Fibroblast of lung (primary cell): ENCODE data around the gene ZNF70. TPM values are rescaled to one million over a fixed set of nuclear protein-coding genes. Genes with fewer than 3 reads are reported as not detected.
"Not testable (repeated sequence)": the region's sequence is repeated elsewhere in the genome, so short reads cannot be mapped to it uniquely, and the experiment has no call there.

Experiments used
- DNase-seq, 2 donors: peaks; one replicate each; pipeline versions ENCODE4 v3.0.0 to v3.0.0-alpha.2; 2010; ENCODE audit warnings: low read depth in 2 of 2
- H2AFZ ChIP-seq: 2 replicates; pipeline ENCODE4 v1.5.1; 2012; ENCODE audit warnings: low read length, control low read depth, inconsistent platforms
- H3K27ac ChIP-seq: 2 replicates; pipeline ENCODE4 v1.5.1; 2011; ENCODE audit warnings: low read length, control low read depth; ENCODE audit not compliant: insufficient read depth
- H3K27me3 ChIP-seq: 2 replicates; pipeline ENCODE4 v1.5.1; 2011; ENCODE audit warnings: mild to moderate bottlenecking, low read length; ENCODE audit not compliant: control insufficient read depth, insufficient read depth
- H3K36me3 ChIP-seq: 2 replicates; pipeline ENCODE4 v1.5.1; 2011; ENCODE audit warnings: low read length; ENCODE audit not compliant: control insufficient read depth, insufficient read depth
- H3K4me1 ChIP-seq: 2 replicates; pipeline ENCODE4 v1.5.1; 2011; ENCODE audit warnings: low read length; ENCODE audit not compliant: control insufficient read depth, insufficient read depth; ENCODE audit errors: extremely low read depth
- H3K4me2 ChIP-seq: 2 replicates; pipeline ENCODE4 v1.5.1; 2011; ENCODE audit warnings: low read length, control low read depth; ENCODE audit not compliant: insufficient read depth; ENCODE audit errors: extremely low read depth
- H3K4me3 ChIP-seq, 4 experiments: fragments of 200-600 bp in 1 of 4; sonication (generic) in 1 of 4; replicated peaks in 1 of 4; 2 replicates each; pipeline ENCODE4 v1.5.1; 2011 to 2016; ENCODE audit warnings: low read length in 4 of 4, low read depth in 3 of 4, mild to moderate bottlenecking in 3 of 4, control low read depth in 2 of 4, inconsistent platforms in 1 of 4, mixed read lengths in 1 of 4; ENCODE audit not compliant: insufficient read depth in 1 of 4; ENCODE audit errors: control extremely low read depth in 1 of 4
- H3K79me2 ChIP-seq: 2 replicates; pipeline ENCODE4 v1.5.1; 2012; ENCODE audit warnings: mild to moderate bottlenecking, low read length, inconsistent platforms; ENCODE audit not compliant: control insufficient read depth, insufficient read depth
- H3K9ac ChIP-seq: 2 replicates; pipeline ENCODE4 v1.5.1; 2011; ENCODE audit warnings: mild to moderate bottlenecking, low read length, control low read depth; ENCODE audit not compliant: insufficient read depth
- H3K9me3 ChIP-seq: 2 replicates; pipeline ENCODE4 v1.5.1; 2012; ENCODE audit warnings: low read depth, low read length; ENCODE audit not compliant: control insufficient read depth, insufficient read depth
- H4K20me1 ChIP-seq: 2 replicates; pipeline ENCODE4 v1.5.1; 2011; ENCODE audit warnings: low read length; ENCODE audit not compliant: control insufficient read depth, insufficient read depth; ENCODE audit errors: extremely low read depth
- EZH2 ChIP-seq: IDR thresholded peaks from 2 replicates; pipeline ENCODE4 v1.5.1; 2012; ENCODE audit warnings: low read length, control low read depth, mild to moderate bottlenecking; ENCODE audit errors: missing control alignments
- polyA plus RNA-seq, 2 donors: library from polyadenylated mRNA; depleted of rRNA in 1 of 2; stranded (reverse) in 1 of 2; unstranded in 1 of 2; fragments of >200 nt; gene quantifications; 2 replicates each; pipeline ENCODE4 v1.2.1, GENCODE V29; 2011 to 2012; ENCODE audit warnings: missing spikeins in 1 of 2
- total RNA-seq: library from RNA; depleted of rRNA; stranded (reverse); fragments of >200 nt; gene quantifications from 2 replicates; pipeline ENCODE4 v1.2.1, GENCODE V29; 2014
- TF ChIP-seq, protein P1 (sequence below), 2 donors: IDR thresholded peaks in 1 of 2; conservative IDR thresholded peaks in 1 of 2; 1 replicate in 1 of 2; 2 replicates in 1 of 2; pipeline ENCODE4 v1.5.1; 2011 to 2012; ENCODE audit warnings: low read length in 2 of 2, control low read depth in 1 of 2, inconsistent platforms in 1 of 2, low read depth in 1 of 2, mild to moderate bottlenecking in 1 of 2

Gene ZNF70
- total and polyA plus RNA-seq, 2 donors (not counting 1 experiment from before 2014, with no cell fraction given): 1.2 to 3.1 TPM

DNA sequence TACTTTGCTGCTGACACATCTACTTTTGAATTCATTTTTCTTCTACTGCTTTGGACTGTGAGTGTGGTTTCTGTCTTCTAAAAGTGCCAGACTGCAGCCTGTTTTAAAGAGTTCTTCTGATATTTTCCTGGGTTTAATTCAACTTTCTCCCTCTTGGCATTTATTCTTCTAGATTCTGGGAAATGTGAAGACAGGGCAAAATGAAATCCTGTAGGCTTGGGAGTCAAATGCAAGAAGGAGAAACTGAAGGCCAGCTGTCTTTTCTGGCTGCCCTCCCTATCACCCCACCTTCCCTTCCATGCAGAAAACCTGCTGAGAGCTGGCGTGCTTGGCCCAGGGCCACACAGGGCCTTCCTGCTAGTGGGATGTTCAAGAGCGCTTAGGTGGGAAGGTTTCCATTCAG, 7.6 kb downstream of the ZNF70 start:
- no peaks in the 10 kb centered on the region for H4K20me1 ChIP-seq
- no peak for TF ChIP-seq EZH2
- TF ChIP-seq, protein P1, sequence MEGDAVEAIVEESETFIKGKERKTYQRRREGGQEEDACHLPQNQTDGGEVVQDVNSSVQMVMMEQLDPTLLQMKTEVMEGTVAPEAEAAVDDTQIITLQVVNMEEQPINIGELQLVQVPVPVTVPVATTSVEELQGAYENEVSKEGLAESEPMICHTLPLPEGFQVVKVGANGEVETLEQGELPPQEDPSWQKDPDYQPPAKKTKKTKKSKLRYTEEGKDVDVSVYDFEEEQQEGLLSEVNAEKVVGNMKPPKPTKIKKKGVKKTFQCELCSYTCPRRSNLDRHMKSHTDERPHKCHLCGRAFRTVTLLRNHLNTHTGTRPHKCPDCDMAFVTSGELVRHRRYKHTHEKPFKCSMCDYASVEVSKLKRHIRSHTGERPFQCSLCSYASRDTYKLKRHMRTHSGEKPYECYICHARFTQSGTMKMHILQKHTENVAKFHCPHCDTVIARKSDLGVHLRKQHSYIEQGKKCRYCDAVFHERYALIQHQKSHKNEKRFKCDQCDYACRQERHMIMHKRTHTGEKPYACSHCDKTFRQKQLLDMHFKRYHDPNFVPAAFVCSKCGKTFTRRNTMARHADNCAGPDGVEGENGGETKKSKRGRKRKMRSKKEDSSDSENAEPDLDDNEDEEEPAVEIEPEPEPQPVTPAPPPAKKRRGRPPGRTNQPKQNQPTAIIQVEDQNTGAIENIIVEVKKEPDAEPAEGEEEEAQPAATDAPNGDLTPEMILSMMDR (conservative IDR thresholded peaks at IDR 0.05 in 1 of 2, IDR thresholded peaks at IDR 0.05 in 1 of 2; ENCODE audit: low read depth in 1 of 2, low read length in 2 of 2): no peak
- H3K9me3 ChIP-seq: no peaks in the 10 kb centered on the region
- no peak for DNase-seq
- H3K9ac ChIP-seq: no peak overlapping the region
- peaks cover 3% of the 10 kb centered on the region for H3K36me3 ChIP-seq
- H3K27me3 ChIP-seq: no peaks in the 10 kb centered on the region
- H2AFZ ChIP-seq: no peak overlapping the region
- no peak overlapping the region for H3K4me3 ChIP-seq
- no peaks in the 10 kb centered on the region for H3K4me1 ChIP-seq
- no peak overlapping the region for H3K27ac ChIP-seq
- no peak overlapping the region for H3K4me2 ChIP-seq
- no peaks in the 10 kb centered on the region for H3K79me2 ChIP-seq

DNA sequence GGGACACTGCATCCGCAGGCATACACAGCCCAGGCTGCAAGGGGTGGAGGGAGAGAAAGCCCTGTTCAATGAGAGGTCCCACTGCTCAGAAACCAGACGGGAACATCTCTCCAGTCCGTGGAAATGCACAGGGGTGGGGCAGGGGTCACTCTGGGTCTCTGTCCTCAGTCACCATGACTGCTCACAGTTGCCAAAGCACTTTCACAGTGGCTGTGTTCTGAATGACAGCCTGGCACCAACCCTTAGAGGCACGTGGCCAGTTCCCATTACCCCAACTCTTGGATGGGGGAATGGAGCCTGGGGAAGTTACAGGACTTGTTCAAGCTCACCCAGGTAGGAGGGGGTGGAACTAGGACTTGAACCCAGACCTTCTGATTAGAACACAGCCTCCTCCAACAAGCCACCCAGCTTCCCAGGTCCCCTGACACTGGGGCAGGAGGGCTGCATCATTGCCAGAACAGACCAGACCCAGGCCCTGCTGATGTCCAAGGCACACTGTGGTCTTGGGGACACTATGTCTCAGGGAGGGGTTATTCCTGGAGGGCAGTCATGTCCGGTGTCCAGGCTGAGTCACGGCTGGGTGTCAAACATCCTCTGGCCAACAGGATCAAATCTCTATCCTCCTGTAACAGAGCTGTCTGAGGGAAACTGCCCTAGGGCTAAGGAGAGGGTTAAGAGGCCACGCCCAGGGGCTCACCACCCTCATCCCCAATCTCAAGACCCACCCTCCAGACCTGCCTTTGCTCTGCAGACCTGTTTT, 8.2 kb downstream of the ZNF70 start:
- no peaks in the 10 kb centered on the region for H3K9me3 ChIP-seq
- no peaks in the 10 kb centered on the region for H3K27me3 ChIP-seq
- no peak overlapping the region for H3K9ac ChIP-seq
- H3K27ac ChIP-seq: no peak overlapping the region
- H3K36me3 ChIP-seq: peaks cover 3% of the 10 kb centered on the region
- no peak overlapping the region for H3K4me3 ChIP-seq
- DNase-seq: no peak
- H3K79me2 ChIP-seq: no peaks in the 10 kb centered on the region
- no peak overlapping the region for H2AFZ ChIP-seq
- no peaks in the 10 kb centered on the region for H3K4me1 ChIP-seq
- no peaks in the 10 kb centered on the region for H4K20me1 ChIP-seq
- no peak overlapping the region for H3K4me2 ChIP-seq
- TF ChIP-seq EZH2: no peak
- TF ChIP-seq, protein P1 (conservative IDR thresholded peaks at IDR 0.05 in 1 of 2, IDR thresholded peaks at IDR 0.05 in 1 of 2; ENCODE audit: low read depth in 1 of 2, low read length in 2 of 2): no peak

DNA sequence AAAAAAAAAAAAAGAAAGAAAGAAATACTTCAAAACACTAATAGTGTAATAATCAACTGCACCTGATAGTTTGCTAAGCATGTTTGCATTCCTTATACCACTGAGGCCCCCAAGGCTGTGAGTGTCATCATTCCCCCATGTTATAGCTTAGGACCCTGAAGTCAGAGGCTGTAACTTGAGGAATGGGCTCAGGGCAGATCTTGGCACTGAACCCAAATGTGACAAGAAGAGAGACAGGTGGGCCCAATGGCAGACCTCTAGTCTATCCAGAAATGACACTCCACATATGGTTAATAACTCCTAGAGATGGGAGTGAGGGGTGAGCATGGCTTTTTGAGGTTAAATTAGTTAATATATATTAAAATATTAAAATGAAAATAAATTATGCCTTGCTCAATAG, 13.2 kb downstream of the ZNF70 start:
- no peak for DNase-seq
- H2AFZ ChIP-seq: no peak overlapping the region
- H3K4me2 ChIP-seq: no peak overlapping the region
- no peaks in the 10 kb centered on the region for H3K79me2 ChIP-seq
- TF ChIP-seq, protein P1 (conservative IDR thresholded peaks at IDR 0.05 in 1 of 2, IDR thresholded peaks at IDR 0.05 in 1 of 2; ENCODE audit: low read depth in 1 of 2, low read length in 2 of 2): no peak
- TF ChIP-seq EZH2: no peak
- peaks cover 1% of the 10 kb centered on the region for H3K36me3 ChIP-seq
- H3K4me1 ChIP-seq: no peaks in the 10 kb centered on the region
- H4K20me1 ChIP-seq: no peaks in the 10 kb centered on the region
- no peaks in the 10 kb centered on the region for H3K27me3 ChIP-seq
- H3K4me3 ChIP-seq: no peak overlapping the region
- no peak overlapping the region for H3K27ac ChIP-seq
- H3K9ac ChIP-seq: no peak overlapping the region
- no peaks in the 10 kb centered on the region for H3K9me3 ChIP-seq

DNA sequence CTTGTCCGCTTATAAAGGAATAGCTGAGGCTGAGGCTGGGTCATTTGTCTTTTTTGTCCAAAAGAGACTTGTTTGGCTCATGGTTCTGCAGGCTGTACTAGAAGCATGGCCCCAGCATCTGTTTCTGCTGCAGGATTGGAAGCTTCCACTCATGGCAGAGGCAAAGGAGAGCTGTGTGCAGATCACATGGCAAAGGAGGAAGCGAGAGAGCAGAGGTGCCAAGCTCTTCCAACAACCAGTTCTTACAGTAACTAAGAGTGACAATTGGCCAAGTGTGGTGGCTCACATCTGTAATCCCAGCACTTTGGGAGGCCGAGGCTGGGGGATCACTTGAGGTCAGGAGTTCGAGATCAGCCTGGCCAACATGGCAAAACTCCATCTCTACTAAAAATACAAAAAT, 22.8 kb downstream of the ZNF70 start:
- H3K4me2 ChIP-seq, H3K9ac ChIP-seq, H3K79me2 ChIP-seq, H3K27me3 ChIP-seq, DNase-seq, H2AFZ ChIP-seq, H3K4me1 ChIP-seq, H3K9me3 ChIP-seq, H3K36me3 ChIP-seq, H3K27ac ChIP-seq, H3K4me3 ChIP-seq, H4K20me1 ChIP-seq: not testable (repeated sequence)
